Epithelial cell of prostate (primary cell): ENCODE results near the gene IQCK.
"Not testable (repeated sequence)": the region's sequence is repeated elsewhere in the genome, so short reads cannot be mapped to it uniquely, and the experiment has no call there.

Experiments used
- DNase-seq: peaks from one replicate; pipeline ENCODE4 v3.0.0-alpha.2; 2011; ENCODE audit warnings: low read depth, low spot score
- H3K27ac ChIP-seq: fragments of 450-650 bp; 2 replicates; pipeline ENCODE4 v1.5.1; 2017; ENCODE audit warnings: mild to moderate bottlenecking

The IQCK gene

GRCh38 chr16:19717741-19718623 is at the start of gene IQCK, which contains the start of gene KNOP1:
TSS of gene IQCK (plus strand) at chr16:19718271. CDS start at chr16:19718307, 36 bp downstream.
TSS of gene KNOP1 (minus strand) at chr16:19718227. CDS start at chr16:19715035, 3,192 bp downstream.
- DNase-seq = no peak

GRCh38 chr16:19672378-19672777 is 45.7 kb upstream of the IQCK start:
- no peak overlapping the region for H3K27ac ChIP-seq
- DNase-seq = no peak

More at GRCh38 chr16:19717741-19718623, at the start of gene IQCK, which contains the start of gene KNOP1:
- H3K27ac ChIP-seq = peak within 1 kb of the TSS; percentile 61

GRCh38 chr16:19674485-19674884 is 43.6 kb upstream of the IQCK start:
- no peak for DNase-seq
- no peak overlapping the region for H3K27ac ChIP-seq

- H3K27ac ChIP-seq = no peak overlapping the region
- DNase-seq = no peak
Measured at GRCh38 chr16:19677402-19677801, 40.7 kb upstream of the IQCK start.

- no peak for DNase-seq
- no peak overlapping the region for H3K27ac ChIP-seq
Measured at GRCh38 chr16:19678804-19679203, 39.3 kb upstream of the IQCK start.

- H3K27ac ChIP-seq, DNase-seq: not testable (repeated sequence)
Measured at GRCh38 chr16:19679281-19679680, 38.8 kb upstream of the IQCK start.

- no peak overlapping the region for H3K27ac ChIP-seq
- no peak for DNase-seq
Measured at GRCh38 chr16:19680881-19681340, 37.2 kb upstream of the IQCK start.

- DNase-seq = no peak
- H3K27ac ChIP-seq = no peak overlapping the region
Measured at GRCh38 chr16:19681637-19682036, 36.4 kb upstream of the IQCK start.

- H3K27ac ChIP-seq = no peak overlapping the region
- DNase-seq = no peak
Measured at GRCh38 chr16:19683453-19684236, 34.4 kb upstream of the IQCK start.

GRCh38 chr16:19685176-19685575 is 32.9 kb upstream of the IQCK start:
- no peak overlapping the region for H3K27ac ChIP-seq
- DNase-seq = no peak

- H3K27ac ChIP-seq = no peak overlapping the region
- DNase-seq = no peak
Measured at GRCh38 chr16:19687279-19687678, 30.8 kb upstream of the IQCK start.

- H3K27ac ChIP-seq = no peak overlapping the region
- DNase-seq = no peak
Measured at GRCh38 chr16:19688396-19689024, 29.6 kb upstream of the IQCK start.

- H3K27ac ChIP-seq = no peak overlapping the region
- DNase-seq = no peak
Measured at GRCh38 chr16:19689342-19689741, 28.7 kb upstream of the IQCK start.

- DNase-seq = no peak
- no peak overlapping the region for H3K27ac ChIP-seq
Measured at GRCh38 chr16:19690196-19690595, 27.9 kb upstream of the IQCK start.

GRCh38 chr16:19691161-19691711 is 26.8 kb upstream of the IQCK start:
- DNase-seq = no peak
- H3K27ac ChIP-seq = no peak overlapping the region

GRCh38 chr16:19694989-19695388 is 23.1 kb upstream of the IQCK start:
- H3K27ac ChIP-seq = no peak overlapping the region
- no peak for DNase-seq

- no peak overlapping the region for H3K27ac ChIP-seq
- peak; percentile 41 for DNase-seq
Measured at GRCh38 chr16:19696328-19696727, 21.7 kb upstream of the IQCK start.

GRCh38 chr16:19696961-19697360 is 21.1 kb upstream of the IQCK start:
- H3K27ac ChIP-seq = no peak overlapping the region
- no peak for DNase-seq

GRCh38 chr16:19697756-19698318 is 20.2 kb upstream of the IQCK start:
- no peak for DNase-seq
- no peak overlapping the region for H3K27ac ChIP-seq
